Esophagus muscularis mucosa (tissue), 4 donors: ENCODE data around the gene CYP4F22.

ENCODE experiments used
- CTCF ChIP-seq, 3 experiments: fragments of 200-600 bp in 2 of 3; fragments of 450-650 bp in 1 of 3; sonication (generic) in 2 of 3; IDR thresholded peaks; one replicate each; pipeline ENCODE4 v1.5.1; 2017 to 2019; ENCODE audit warnings: antibody characterized with exemption in 3 of 3, mild to moderate bottlenecking in 2 of 3, moderate library complexity in 1 of 3
- EP300 ChIP-seq: sonication (generic); formaldehyde crosslinking; IDR thresholded peaks from one replicate; pipeline ENCODE4 v1.6.1; 2017; ENCODE audit warnings: antibody characterized with exemption
- POLR2A ChIP-seq: fragments of 450-650 bp; IDR thresholded peaks from one replicate; pipeline ENCODE4 v1.6.1; 2017; ENCODE audit warnings: antibody characterized with exemption, moderate library complexity, mild to moderate bottlenecking, low read depth
- POLR2AphosphoS5 ChIP-seq, 2 donors: sonication (generic); formaldehyde crosslinking; IDR thresholded peaks; one replicate each; pipeline ENCODE4 v1.6.1; 2017; ENCODE audit warnings: antibody characterized with exemption in 2 of 2

GRCh38 chr19:15468675-15469512 lies 39.4 kb upstream of the CYP4F22 start:
- no peak for TF ChIP-seq CTCF (IDR thresholded peaks at IDR 0.05)
- TF ChIP-seq POLR2AphosphoS5 (IDR thresholded peaks at IDR 0.05), result no peak
- no peak for TF ChIP-seq POLR2A
- TF ChIP-seq EP300, result no peak
